WTC11 (cell line): ENCODE data around the gene CALU. TPM values are rescaled to one million over a fixed set of nuclear protein-coding genes. Genes with fewer than 3 reads are reported as not detected.

Source experiments
- ATAC-seq: fragments of 200-7000 bp; cut with Tn5 transposase; 2 replicates; pipeline ENCODE4 v1.10.0; 2021; ENCODE audit warnings: mild to moderate bottlenecking, moderate library complexity
- CTCF ChIA-PET: fragments of 300-600 bp; sonication (Branson Sonifier 250); formaldehyde crosslinking; loops from one replicate; lab custom pipeline; 2021; ENCODE audit warnings: antibody characterized with exemption; lab: Charles Lee
- POLR2A ChIA-PET: fragments of 350-600 bp; sonication (Branson Sonifier 250); formaldehyde crosslinking; loops from one replicate; lab custom pipeline; 2021; ENCODE audit warnings: antibody characterized with exemption; lab: Charles Lee
- DNase-seq: peaks from one replicate; pipeline ENCODE4 v3.0.0; 2021; ENCODE audit warnings: low spot score
- H3K27ac Mint-ChIP-seq: 2 replicates; pipeline ENCODE4 v1.8.0; 2021; ENCODE audit warnings: mixed read lengths
- H3K27me3 Mint-ChIP-seq: 2 replicates; pipeline ENCODE4 v1.8.0; 2021; ENCODE audit warnings: low read depth, mild to moderate bottlenecking, moderate library complexity, mixed read lengths
- H3K36me3 Mint-ChIP-seq: 2 replicates; pipeline ENCODE4 v1.8.0; 2021; ENCODE audit warnings: mixed read lengths
- H3K4me1 Mint-ChIP-seq: 2 replicates; pipeline ENCODE4 v1.8.0; 2022; ENCODE audit warnings: mixed read lengths
- H3K4me3 Mint-ChIP-seq: 2 replicates; pipeline ENCODE4 v1.8.0; 2021; ENCODE audit warnings: mild to moderate bottlenecking, moderate library complexity, mixed read lengths
- H3K9me3 Mint-ChIP-seq: 2 replicates; pipeline ENCODE4 v1.8.0; 2021; ENCODE audit warnings: mixed read lengths
- AFF4 ChIP-seq: sonication (generic); formaldehyde crosslinking; IDR thresholded peaks from 2 replicates; pipeline ENCODE4 v1.8.1; 2023; ENCODE audit warnings: mild to moderate bottlenecking, missing genetic modification reagents, borderline replicate concordance
- AR ChIP-seq: fragments of 250-450 bp; sonication (Bioruptor Pico); IDR thresholded peaks from 2 replicates; pipeline ENCODE4 v1.9.0; 2021; ENCODE audit warnings: mild to moderate bottlenecking
- ATF1 ChIP-seq: sonication (generic); formaldehyde crosslinking; IDR thresholded peaks from 2 replicates; pipeline ENCODE4 v1.8.1; 2023; ENCODE audit warnings: mild to moderate bottlenecking, moderate library complexity, missing genetic modification reagents
- CREB1 ChIP-seq: sonication (generic); formaldehyde crosslinking; IDR thresholded peaks from 2 replicates; pipeline ENCODE4 v1.8.0; 2023; ENCODE audit warnings: mild to moderate bottlenecking, missing genetic modification reagents
- E2F4 ChIP-seq: sonication (generic); formaldehyde crosslinking; IDR thresholded peaks from 2 replicates; pipeline ENCODE4 v1.8.1; 2022; ENCODE audit warnings: low read depth, mild to moderate bottlenecking, moderate library complexity, missing genetic modification reagents, borderline replicate concordance
- E2F5 ChIP-seq: sonication (generic); formaldehyde crosslinking; IDR thresholded peaks from 2 replicates; pipeline ENCODE4 v1.8.1; 2022; ENCODE audit warnings: mild to moderate bottlenecking, moderate library complexity, missing genetic modification reagents
- ESRRA ChIP-seq: sonication (generic); formaldehyde crosslinking; IDR thresholded peaks from 2 replicates; pipeline ENCODE4 v1.8.1; 2022; ENCODE audit warnings: mild to moderate bottlenecking, missing genetic modification reagents, borderline replicate concordance
- FOXP1 ChIP-seq: sonication (generic); formaldehyde crosslinking; IDR thresholded peaks from 2 replicates; pipeline ENCODE4 v1.8.0; 2022; ENCODE audit warnings: missing genetic modification reagents, mild to moderate bottlenecking, moderate library complexity, borderline replicate concordance
- IRF2 ChIP-seq: sonication (generic); formaldehyde crosslinking; IDR thresholded peaks from 2 replicates; pipeline ENCODE4 v1.8.0; 2022; ENCODE audit warnings: low read depth, missing genetic modification reagents, borderline replicate concordance
- KAT7 ChIP-seq: sonication (generic); formaldehyde crosslinking; IDR thresholded peaks from 2 replicates; pipeline ENCODE4 v1.8.1; 2023; ENCODE audit warnings: missing genetic modification reagents, mild to moderate bottlenecking, borderline replicate concordance
- NFE2L1 ChIP-seq: sonication (generic); formaldehyde crosslinking; IDR thresholded peaks from 2 replicates; pipeline ENCODE4 v1.8.1; 2023; ENCODE audit warnings: missing genetic modification reagents
- NFYB ChIP-seq: sonication (generic); formaldehyde crosslinking; conservative IDR thresholded peaks from 2 replicates; pipeline ENCODE4 v1.8.0; 2022; ENCODE audit warnings: low read depth, missing genetic modification reagents
- OVOL2 ChIP-seq: fragments of 250-450 bp; sonication (Bioruptor Pico); IDR thresholded peaks from 2 replicates; pipeline ENCODE4 v1.9.0; 2021; ENCODE audit warnings: mild to moderate bottlenecking, borderline replicate concordance
- RELA ChIP-seq: sonication (generic); formaldehyde crosslinking; IDR thresholded peaks from 2 replicates; pipeline ENCODE4 v1.8.1; 2022; ENCODE audit warnings: missing genetic modification reagents, mild to moderate bottlenecking, borderline replicate concordance
- TEAD1 ChIP-seq: sonication (generic); formaldehyde crosslinking; IDR thresholded peaks from 2 replicates; pipeline ENCODE4 v1.8.0; 2022; ENCODE audit warnings: mild to moderate bottlenecking, missing genetic modification reagents
- TEAD4 ChIP-seq: sonication (generic); formaldehyde crosslinking; IDR thresholded peaks from 2 replicates; pipeline ENCODE4 v1.8.0; 2022; ENCODE audit warnings: mild to moderate bottlenecking, missing genetic modification reagents
- ZBTB21 ChIP-seq: sonication (generic); formaldehyde crosslinking; IDR thresholded peaks from 2 replicates; pipeline ENCODE4 v1.8.1; 2023; ENCODE audit warnings: mild to moderate bottlenecking, missing genetic modification reagents, borderline replicate concordance
- ZNF121 ChIP-seq: sonication (generic); formaldehyde crosslinking; IDR thresholded peaks from 2 replicates; pipeline ENCODE4 v1.8.0; 2023; ENCODE audit warnings: missing genetic modification reagents
- total RNA-seq: library from RNA; stranded (reverse); gene quantifications from 3 replicates; pipeline ENCODE4 v1.2.3, GENCODE V29; 2021

Gene CALU
- total RNA-seq, 1 experiment from 2014 or later, result 150 TPM

GRCh38 chr7:128774029-128774689, 35.0 kb downstream of the CALU start:
- peaks cover 10% of the 10 kb centered on the region for H3K27me3 Mint-ChIP-seq
- POLR2A ChIA-PET, result no interaction called here
- CTCF ChIA-PET, result interaction anchor here (1.0 kb wide), 1 partner anchor 107 kb away, joined by 4 read pairs; no protein-coding TSS in a partner anchor

GRCh38 chr7:128774921-128775320, 35.8 kb downstream of the CALU start:
- ChIA-PET POLR2A (no interaction called here), CTCF (interaction anchor here (1.0 kb wide), 1 partner anchor 107 kb away, joined by 4 read pairs; no protein-coding TSS in a partner anchor)
- peaks cover 10% of the 10 kb centered on the region for H3K27me3 Mint-ChIP-seq
- peaks cover 22% of the 10 kb centered on the region for H3K9me3 Mint-ChIP-seq
- H3K36me3 Mint-ChIP-seq, result peaks cover 36% of the 10 kb centered on the region
- ATAC-seq (no peak), DNase-seq (no peak)
- H3K4me3 Mint-ChIP-seq, result no peak overlapping the region
- H3K4me1 Mint-ChIP-seq, result no peaks in the 10 kb centered on the region
- no peak for TF ChIP-seq AFF4 (CRISPR knock-in tag)
- TF ChIP-seq ATF1 (CRISPR knock-in tag), result no peak
- no peak for TF ChIP-seq RELA
- TF ChIP-seq NFE2L1 (CRISPR knock-in tag), result no peak
- TF ChIP-seq CREB1 (CRISPR knock-in tag), result no peak
- TF ChIP-seq OVOL2 (CRISPR knock-in tag), result no peak
- no peak for TF ChIP-seq ZBTB21 (CRISPR knock-in tag)
- no peak for TF ChIP-seq NFYB (CRISPR knock-in tag)
- no peak for TF ChIP-seq IRF2 (CRISPR knock-in tag)
- TF ChIP-seq FOXP1 (CRISPR knock-in tag), result no peak
- H3K27ac Mint-ChIP-seq, result no peak overlapping the region

More at GRCh38 chr7:128774029-128774689, 35.0 kb downstream of the CALU start:
- no peak for TF ChIP-seq KAT7
- ATAC-seq, result no peak
- H3K27ac Mint-ChIP-seq, result no peak overlapping the region
- no peaks in the 10 kb centered on the region for H3K4me1 Mint-ChIP-seq
- H3K4me3 Mint-ChIP-seq, result no peak overlapping the region
- peaks cover 43% of the 10 kb centered on the region for H3K36me3 Mint-ChIP-seq
- DNase-seq, result no peak
- peaks cover 22% of the 10 kb centered on the region for H3K9me3 Mint-ChIP-seq

- ChIA-PET POLR2A (no interaction called here), CTCF (no interaction called here)
- DNase-seq (no peak), ATAC-seq (no peak)
- Mint-ChIP-seq H3K4me1 (no peaks in the 10 kb centered on the region), H3K27me3 (peaks cover 10% of the 10 kb centered on the region), H3K36me3 (peaks cover 29% of the 10 kb centered on the region), H3K4me3 (no peak within 1 kb of the TSS), H3K9me3 (peaks cover 22% of the 10 kb centered on the region), H3K27ac (no peak within 1 kb of the TSS)
- TF ChIP-seq E2F5 (CRISPR knock-in tag), result no peak
- no peak for TF ChIP-seq FOXP1 (CRISPR knock-in tag)
- TF ChIP-seq ZNF121, result no peak
- no peak for TF ChIP-seq TEAD1 (CRISPR knock-in tag)
- no peak for TF ChIP-seq TEAD4 (CRISPR knock-in tag)
- no peak for TF ChIP-seq E2F4 (CRISPR knock-in tag)
- no peak for TF ChIP-seq AFF4 (CRISPR knock-in tag)
- no peak for TF ChIP-seq AR (CRISPR knock-in tag)
- TF ChIP-seq ESRRA, result no peak
Measured at GRCh38 chr7:128775744-128776474, 36.8 kb downstream of the CALU start, which contains the start of gene OPN1SW. Gene OPN1SW (minus strand): TSS chr7:128775794. CDS start chr7:128775781, 13 bp downstream.
